OCI-LY3 (cell line): ENCODE data around the gene IMPG2.

Source experiments
- EZH2phosphoT487 ChIP-seq: fragments of 200-600 bp; shearing (Covaris generic); IDR thresholded peaks from 2 replicates; pipeline ENCODE4 v1.6.1; 2018; ENCODE audit warnings: antibody characterized with exemption, mixed run types, low read depth
- TF ChIP-seq, protein P1 (sequence below): fragments of 200-600, 300-600 bp; sonication (generic); IDR thresholded peaks from 2 replicates; pipeline ENCODE4 v1.5.1; 2014; ENCODE audit warnings: antibody characterized with exemption, low read length, low read depth

GRCh38 chr3:101179637-101180036 is 140.7 kb downstream of the IMPG2 start:
- TF ChIP-seq, protein P1, sequence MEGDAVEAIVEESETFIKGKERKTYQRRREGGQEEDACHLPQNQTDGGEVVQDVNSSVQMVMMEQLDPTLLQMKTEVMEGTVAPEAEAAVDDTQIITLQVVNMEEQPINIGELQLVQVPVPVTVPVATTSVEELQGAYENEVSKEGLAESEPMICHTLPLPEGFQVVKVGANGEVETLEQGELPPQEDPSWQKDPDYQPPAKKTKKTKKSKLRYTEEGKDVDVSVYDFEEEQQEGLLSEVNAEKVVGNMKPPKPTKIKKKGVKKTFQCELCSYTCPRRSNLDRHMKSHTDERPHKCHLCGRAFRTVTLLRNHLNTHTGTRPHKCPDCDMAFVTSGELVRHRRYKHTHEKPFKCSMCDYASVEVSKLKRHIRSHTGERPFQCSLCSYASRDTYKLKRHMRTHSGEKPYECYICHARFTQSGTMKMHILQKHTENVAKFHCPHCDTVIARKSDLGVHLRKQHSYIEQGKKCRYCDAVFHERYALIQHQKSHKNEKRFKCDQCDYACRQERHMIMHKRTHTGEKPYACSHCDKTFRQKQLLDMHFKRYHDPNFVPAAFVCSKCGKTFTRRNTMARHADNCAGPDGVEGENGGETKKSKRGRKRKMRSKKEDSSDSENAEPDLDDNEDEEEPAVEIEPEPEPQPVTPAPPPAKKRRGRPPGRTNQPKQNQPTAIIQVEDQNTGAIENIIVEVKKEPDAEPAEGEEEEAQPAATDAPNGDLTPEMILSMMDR, result no peak
- no peak for TF ChIP-seq EZH2phosphoT487
